Measurements from ENCODE around the gene NGF.

Gene NGF

DNA sequence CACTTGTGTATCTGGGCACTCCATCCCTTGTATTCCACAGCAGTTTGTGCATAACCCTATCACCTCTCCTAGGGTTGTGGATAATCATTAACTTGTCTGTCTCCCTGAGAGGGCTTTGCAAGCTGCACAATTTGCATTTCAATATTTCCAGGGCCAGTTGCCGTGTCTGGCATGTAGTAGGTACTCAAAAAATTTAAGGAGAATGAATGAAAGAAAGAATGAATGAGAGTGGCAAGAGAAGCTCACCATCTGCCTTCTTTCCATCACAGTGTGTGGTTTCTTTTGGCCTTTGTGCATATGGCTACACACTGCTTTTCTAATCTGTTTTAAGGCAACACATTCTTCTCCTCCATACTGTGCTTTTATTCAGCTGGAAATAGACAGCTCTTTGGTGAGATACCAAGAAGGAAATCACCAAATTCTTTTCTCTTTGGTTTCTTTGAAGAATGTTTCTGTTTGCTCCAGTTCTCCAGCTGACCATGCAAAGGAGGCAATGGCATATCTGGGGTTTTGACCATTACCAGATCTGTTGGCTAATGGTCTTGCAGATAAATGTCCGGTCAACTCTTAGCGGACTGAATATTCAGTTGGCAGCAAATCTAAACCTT, 49.4 kb downstream of the NGF start:
- no peak for TF ChIP-seq EZH2 (IDR thresholded peaks at IDR 0.05; ENCODE audit: borderline replicate concordance, low read depth, low read length, severe bottlenecking)
- TF ChIP-seq CTCF (IDR thresholded peaks at IDR 0.05; ENCODE audit: borderline replicate concordance, extremely low read depth, low read length, poor library complexity, severe bottlenecking), result no peak
- no peaks in the 10 kb centered on the region for H3K9me3 ChIP-seq (ENCODE audit: insufficient read depth, low read length, severe bottlenecking)
- ATAC-seq (ENCODE audit: insufficient read depth, low read depth), result no peak

GRCh38 chr1:115286431-115287205, 51.4 kb downstream of the NGF start:
- ATAC-seq (ENCODE audit: insufficient read depth, low read depth) (no peak), DNase-seq (no peak)
- Histone ChIP-seq H2AFZ (ENCODE audit: low read depth, low read length) (no peak overlapping the region), H3K36me3 (ENCODE audit: insufficient read depth, low read length) (no peaks in the 10 kb centered on the region), H3K4me2 (ENCODE audit: insufficient read depth, low read length) (no peak overlapping the region), H3K79me2 (ENCODE audit: insufficient read depth, low read length) (no peaks in the 10 kb centered on the region), H3K9me3 (ENCODE audit: insufficient read depth, low read length, severe bottlenecking) (no peaks in the 10 kb centered on the region), H3K9ac (ENCODE audit: low read depth, low read length) (no peak overlapping the region), H4K20me1 (ENCODE audit: insufficient read depth, low read length) (no peaks in the 10 kb centered on the region), H3K4me1 (ENCODE audit: insufficient read depth, low read length) (no peaks in the 10 kb centered on the region), H3K4me3 (ENCODE audit: low read depth in 1 of 2, low read length in 2 of 2) (no peak overlapping the region), H3K27me3 (ENCODE audit: insufficient read depth, low read length, poor library complexity) (peaks cover 6% of the 10 kb centered on the region), H3K27ac (ENCODE audit: low read length) (no peak overlapping the region)
- TF ChIP-seq CTCF (IDR thresholded peaks at IDR 0.05; ENCODE audit: borderline replicate concordance, extremely low read depth, low read length, poor library complexity, severe bottlenecking) (no peak), EZH2 (IDR thresholded peaks at IDR 0.05; ENCODE audit: borderline replicate concordance, low read depth, low read length, severe bottlenecking) (no peak)

More for the DNA sequence above, 49.4 kb downstream of the NGF start:
- Histone ChIP-seq H3K4me1 (ENCODE audit: insufficient read depth, low read length) (no peaks in the 10 kb centered on the region), H3K27ac (ENCODE audit: low read length) (no peak overlapping the region), H3K36me3 (ENCODE audit: insufficient read depth, low read length) (no peaks in the 10 kb centered on the region), H3K79me2 (ENCODE audit: insufficient read depth, low read length) (no peaks in the 10 kb centered on the region), H3K9ac (ENCODE audit: low read depth, low read length) (no peak overlapping the region), H3K27me3 (ENCODE audit: insufficient read depth, low read length, poor library complexity) (peaks cover 6% of the 10 kb centered on the region), H3K4me3 (ENCODE audit: low read depth in 1 of 2, low read length in 2 of 2) (no peak overlapping the region), H2AFZ (ENCODE audit: low read depth, low read length) (no peak overlapping the region), H3K4me2 (ENCODE audit: insufficient read depth, low read length) (no peak overlapping the region), H4K20me1 (ENCODE audit: insufficient read depth, low read length) (no peaks in the 10 kb centered on the region)
- DNase-seq, result no peak

- TF ChIP-seq CTCF (IDR thresholded peaks at IDR 0.05; ENCODE audit: borderline replicate concordance, extremely low read depth, low read length, poor library complexity, severe bottlenecking) (no peak), EZH2 (IDR thresholded peaks at IDR 0.05; ENCODE audit: borderline replicate concordance, low read depth, low read length, severe bottlenecking) (no peak)
- H3K9me3 ChIP-seq (ENCODE audit: insufficient read depth, low read length, severe bottlenecking), result no peaks in the 10 kb centered on the region
- DNase-seq, result no peak
- H3K4me3 ChIP-seq (ENCODE audit: low read depth in 1 of 2, low read length in 2 of 2), result no peak overlapping the region
- H3K4me1 ChIP-seq (ENCODE audit: insufficient read depth, low read length), result no peaks in the 10 kb centered on the region
- H3K36me3 ChIP-seq (ENCODE audit: insufficient read depth, low read length), result no peaks in the 10 kb centered on the region
- no peak overlapping the region for H3K4me2 ChIP-seq (ENCODE audit: insufficient read depth, low read length)
- H3K27ac ChIP-seq (ENCODE audit: low read length), result no peak overlapping the region
- peaks cover 6% of the 10 kb centered on the region for H3K27me3 ChIP-seq (ENCODE audit: insufficient read depth, low read length, poor library complexity)
- ATAC-seq (ENCODE audit: insufficient read depth, low read depth), result no peak
- H3K9ac ChIP-seq (ENCODE audit: low read depth, low read length), result no peak overlapping the region
- no peaks in the 10 kb centered on the region for H3K79me2 ChIP-seq (ENCODE audit: insufficient read depth, low read length)
- no peaks in the 10 kb centered on the region for H4K20me1 ChIP-seq (ENCODE audit: insufficient read depth, low read length)
- no peak overlapping the region for H2AFZ ChIP-seq (ENCODE audit: low read depth, low read length)
Measured at GRCh38 chr1:115284209-115284608, 53.8 kb downstream of the NGF start.

Data from DND-41 (cell line).